Keratinocyte (primary cell): Measurements from ENCODE around the gene NFATC3.

Experiments used
- EZH2 ChIP-seq: IDR thresholded peaks from one replicate; pipeline ENCODE4 v1.6.1; 2012; ENCODE audit warnings: inconsistent platforms, mild to moderate bottlenecking, low read length, moderate library complexity
- TF ChIP-seq, protein P1 (sequence below), 3 experiments: IDR thresholded peaks in 1 of 3; conservative IDR thresholded peaks in 1 of 3; optimal IDR thresholded peaks in 1 of 3; 2 replicates in 2 of 3; 3 replicates in 1 of 3; pipeline versions ENCODE3 to v1.5.1; 2011; ENCODE audit warnings: low read length in 3 of 3, mild to moderate bottlenecking in 3 of 3, moderate library complexity in 2 of 3, control low read depth in 1 of 3, inconsistent platforms in 1 of 3; ENCODE audit not compliant: insufficient read depth in 2 of 3; ENCODE audit errors: extremely low read depth in 1 of 3

GRCh38 chr16:68223072-68223471 is 137.9 kb downstream of the NFATC3 start:
- TF ChIP-seq, protein P1, sequence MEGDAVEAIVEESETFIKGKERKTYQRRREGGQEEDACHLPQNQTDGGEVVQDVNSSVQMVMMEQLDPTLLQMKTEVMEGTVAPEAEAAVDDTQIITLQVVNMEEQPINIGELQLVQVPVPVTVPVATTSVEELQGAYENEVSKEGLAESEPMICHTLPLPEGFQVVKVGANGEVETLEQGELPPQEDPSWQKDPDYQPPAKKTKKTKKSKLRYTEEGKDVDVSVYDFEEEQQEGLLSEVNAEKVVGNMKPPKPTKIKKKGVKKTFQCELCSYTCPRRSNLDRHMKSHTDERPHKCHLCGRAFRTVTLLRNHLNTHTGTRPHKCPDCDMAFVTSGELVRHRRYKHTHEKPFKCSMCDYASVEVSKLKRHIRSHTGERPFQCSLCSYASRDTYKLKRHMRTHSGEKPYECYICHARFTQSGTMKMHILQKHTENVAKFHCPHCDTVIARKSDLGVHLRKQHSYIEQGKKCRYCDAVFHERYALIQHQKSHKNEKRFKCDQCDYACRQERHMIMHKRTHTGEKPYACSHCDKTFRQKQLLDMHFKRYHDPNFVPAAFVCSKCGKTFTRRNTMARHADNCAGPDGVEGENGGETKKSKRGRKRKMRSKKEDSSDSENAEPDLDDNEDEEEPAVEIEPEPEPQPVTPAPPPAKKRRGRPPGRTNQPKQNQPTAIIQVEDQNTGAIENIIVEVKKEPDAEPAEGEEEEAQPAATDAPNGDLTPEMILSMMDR (optimal IDR thresholded peaks at IDR 0.05 in 1 of 3, IDR thresholded peaks at IDR 0.05 in 1 of 3, conservative IDR thresholded peaks at IDR 0.05 in 1 of 3; ENCODE audit: extremely low read depth in 1 of 3, insufficient read depth in 2 of 3, low read length in 3 of 3), result no peak
- no peak for TF ChIP-seq EZH2
